ENCODE results near the gene PRAMEF11.

GRCh38 chr1:12799730-12800129 is 31.5 kb downstream of the PRAMEF11 start:
- TF ChIP-seq CTCF (conservative IDR thresholded peaks at IDR 0.05 in 1 of 2, IDR thresholded peaks at IDR 0.05 in 1 of 2; ENCODE audit: extremely low read depth in 1 of 2, insufficient read depth in 1 of 2, low read depth in 1 of 2, low read length in 2 of 2) = no peak
- no peak for TF ChIP-seq EZH2 (IDR thresholded peaks at IDR 0.05; ENCODE audit: borderline replicate concordance, low read length)
